GM12891 (cell line): ENCODE data around the gene NOTCH1.
A peak's percentile ranks its signal among the peaks of the same experiment; 100 is the strongest.

Source experiments
- DNase-seq: peaks from one replicate; pipeline ENCODE4 v3.0.0; 2011; ENCODE audit warnings: low spot score; ENCODE audit not compliant: insufficient read length
- FAIRE-seq: peaks from 2 replicates; lab custom pipeline; 2011; peaks lifted over from hg19 to GRCh38; lab: Jason Lieb, UNC
- PAX5 ChIP-seq: IDR thresholded peaks from 2 replicates; pipeline ENCODE4 v1.6.1; 2011; ENCODE audit warnings: low read length, moderate library complexity, mild to moderate bottlenecking; ENCODE audit not compliant: insufficient read depth, severe bottlenecking
- POLR2A ChIP-seq: IDR thresholded peaks from 2 replicates; pipeline ENCODE4 v1.6.1; 2011; ENCODE audit warnings: low read depth, low read length, control low read depth
- POLR2AphosphoS5 ChIP-seq: IDR thresholded peaks from 2 replicates; pipeline ENCODE4 v1.6.1; 2011; ENCODE audit warnings: low read depth, low read length, control low read depth
- POU2F2 ChIP-seq: IDR thresholded peaks from 2 replicates; pipeline ENCODE4 v1.6.1; 2011; ENCODE audit warnings: low read depth, mild to moderate bottlenecking, control low read depth, low read length, moderate library complexity
- SPI1 ChIP-seq: IDR thresholded peaks from 2 replicates; pipeline ENCODE4 v1.6.1; 2011; ENCODE audit warnings: low read depth, low read length, control low read depth
- TAF1 ChIP-seq: IDR thresholded peaks from 2 replicates; pipeline ENCODE4 v1.6.1; 2011; ENCODE audit warnings: low read depth, low read length, control low read depth

NOTCH1 gene

GRCh38 chr9:136556166-136556565 lies 10.3 kb upstream of the NOTCH1 start:
- no peak for DNase-seq
- TF ChIP-seq POLR2AphosphoS5 (no peak), PAX5 (no peak), POU2F2 (no peak), SPI1 (no peak), POLR2A (no peak), TAF1 (no peak)
- FAIRE-seq, result no peak

GRCh38 chr9:136554870-136555269 lies 9.0 kb upstream of the NOTCH1 start:
- DNase-seq, result no peak
- no peak for FAIRE-seq

GRCh38 chr9:136553581-136553980 lies 7.7 kb upstream of the NOTCH1 start:
- TF ChIP-seq PAX5 (no peak), POLR2AphosphoS5 (no peak), POLR2A (no peak), TAF1 (no peak), SPI1 (no peak), POU2F2 (no peak)
- FAIRE-seq (no peak), DNase-seq (no peak)

More at GRCh38 chr9:136554870-136555269, 9.0 kb upstream of the NOTCH1 start:
- no peak for TF ChIP-seq TAF1
- no peak for TF ChIP-seq SPI1
- TF ChIP-seq POLR2AphosphoS5, result no peak
- TF ChIP-seq POLR2A, result no peak
- no peak for TF ChIP-seq PAX5
- no peak for TF ChIP-seq POU2F2

- DNase-seq (no peak), FAIRE-seq (peak; percentile 81)
- TF ChIP-seq SPI1 (peak; percentile 61), POLR2A (no peak)
Observed at GRCh38 chr9:136552117-136552703, 6.4 kb upstream of the NOTCH1 start.

- FAIRE-seq (peak; percentile 72), DNase-seq (peak; percentile 65)
Observed at GRCh38 chr9:136551401-136552116, 5.7 kb upstream of the NOTCH1 start.

GRCh38 chr9:136550439-136551289 lies 4.8 kb upstream of the NOTCH1 start:
- DNase-seq (no peak), FAIRE-seq (peak; percentile 64)
- TF ChIP-seq POLR2A (no peak), SPI1 (no peak), PAX5 (no peak), TAF1 (no peak), POU2F2 (no peak), POLR2AphosphoS5 (no peak)

More at GRCh38 chr9:136551401-136552116, 5.7 kb upstream of the NOTCH1 start:
- TF ChIP-seq TAF1, result no peak
- no peak for TF ChIP-seq PAX5
- no peak for TF ChIP-seq POU2F2
- TF ChIP-seq POLR2A, result no peak
- no peak for TF ChIP-seq POLR2AphosphoS5
- TF ChIP-seq SPI1, result no peak

GRCh38 chr9:136549010-136549980 lies 3.4 kb upstream of the NOTCH1 start:
- FAIRE-seq (no peak), DNase-seq (no peak)
- no peak for TF ChIP-seq TAF1
- no peak for TF ChIP-seq PAX5
- no peak for TF ChIP-seq POLR2A
- no peak for TF ChIP-seq POLR2AphosphoS5
- no peak for TF ChIP-seq SPI1
- no peak for TF ChIP-seq POU2F2

- DNase-seq, result no peak
- FAIRE-seq, result no peak
- no peak for TF ChIP-seq PAX5
- TF ChIP-seq SPI1, result no peak
- TF ChIP-seq POLR2A, result no peak
- no peak for TF ChIP-seq POLR2AphosphoS5
- no peak for TF ChIP-seq TAF1
- no peak for TF ChIP-seq POU2F2
Observed at GRCh38 chr9:136547508-136548215, 1.8 kb upstream of the NOTCH1 start.
